Smooth muscle cell (in vitro differentiated cells): ENCODE measurements around the gene ZBTB24. TPM values are rescaled to one million over a fixed set of nuclear protein-coding genes. Genes with fewer than 3 reads are reported as not detected.

ENCODE experiments used
- DNase-seq: peaks from one replicate; lab custom pipeline; 2025; ENCODE audit not compliant: unreplicated experiment; lab: John Stamatoyannopoulos, UW
- H2AFZ ChIP-seq: fragments of 200-600 bp; sonication (generic); 2 replicates; pipeline ENCODE4 v1.6.0; 2016; ENCODE audit warnings: antibody characterized with exemption, low read depth, mild to moderate bottlenecking
- H3F3A ChIP-seq: fragments of 200-600 bp; sonication (generic); 2 replicates; pipeline ENCODE4 v1.6.0; 2017; ENCODE audit warnings: antibody characterized with exemption, low read depth
- H3K27ac ChIP-seq: fragments of 200-600 bp; sonication (generic); 2 replicates; pipeline ENCODE4 v1.5.1; 2016; ENCODE audit warnings: low read depth, mild to moderate bottlenecking
- H3K27me3 ChIP-seq: fragments of 200-600 bp; sonication (generic); 2 replicates; pipeline ENCODE4 v1.6.1; 2016; ENCODE audit warnings: low read depth, mild to moderate bottlenecking
- H3K36me3 ChIP-seq: fragments of 200-600 bp; sonication (generic); 2 replicates; pipeline ENCODE4 v1.5.1; 2016; ENCODE audit warnings: low read depth
- H3K4me1 ChIP-seq: fragments of 200-600 bp; sonication (generic); 2 replicates; pipeline ENCODE4 v1.5.1; 2016; ENCODE audit warnings: low read depth
- H3K4me2 ChIP-seq: fragments of 200-600 bp; sonication (generic); 2 replicates; pipeline ENCODE4 v1.6.0; 2016; ENCODE audit warnings: mild to moderate bottlenecking
- H3K4me3 ChIP-seq: fragments of 200-600 bp; sonication (generic); 2 replicates; pipeline ENCODE4 v1.5.1; 2016; ENCODE audit warnings: mild to moderate bottlenecking
- H3K79me2 ChIP-seq: fragments of 200-600 bp; sonication (generic); 2 replicates; pipeline ENCODE4 v1.6.0; 2016; ENCODE audit warnings: low read depth, mild to moderate bottlenecking
- H3K9ac ChIP-seq: fragments of 200-600 bp; sonication (generic); 2 replicates; pipeline ENCODE4 v1.6.0; 2016; ENCODE audit warnings: low read depth
- H3K9me3 ChIP-seq: fragments of 200-600 bp; sonication (generic); replicated peaks from 2 replicates; pipeline ENCODE4 v1.5.1; 2016; ENCODE audit warnings: low read depth
- H4K20me1 ChIP-seq: fragments of 200-600 bp; sonication (generic); 2 replicates; pipeline ENCODE4 v1.6.0; 2016; ENCODE audit warnings: low read depth
- CTCF ChIP-seq: fragments of 200-600 bp; sonication (generic); IDR thresholded peaks from 2 replicates; pipeline ENCODE4 v1.5.1; 2017; ENCODE audit warnings: borderline replicate concordance, mild to moderate bottlenecking, antibody characterized with exemption; ENCODE audit not compliant: insufficient read depth, poor library complexity, severe bottlenecking
- WGBS: methylation state at CpG from one replicate; pipeline ENCODE4 v1.1.7; 2016; ENCODE audit warnings: low lambda C conversion rate; 5-methylcytosine and 5-hydroxymethylcytosine counted together
- polyA plus RNA-seq: library from polyadenylated mRNA; unstranded; fragments of >200 nt; fragmentation: Nextera tagmentation; extraction: Ambion mirVana; gene quantifications from 2 replicates; pipeline ENCODE4 v1.2.1, GENCODE V29; 2016
- total RNA-seq: library from RNA; depleted of rRNA; stranded (reverse); fragments of >200 nt; gene quantifications from 2 replicates; pipeline ENCODE4 v1.2.3, GENCODE V29; 2014

Gene ZBTB24
- total and polyA plus RNA-seq, 2 experiments from 2014 or later, result 1.3 to 6.6 TPM

GRCh38 chr6:109507490-109508072 is 24.6 kb upstream of the ZBTB24 start:
- Histone ChIP-seq H3K4me1 (no peaks in the 10 kb centered on the region), H3K4me3 (no peak overlapping the region), H3F3A (no peaks in the 10 kb centered on the region), H3K79me2 (no peaks in the 10 kb centered on the region), H3K27ac (no peak overlapping the region), H2AFZ (no peak overlapping the region), H3K27me3 (no peaks in the 10 kb centered on the region), H4K20me1 (no peaks in the 10 kb centered on the region), H3K36me3 (no peaks in the 10 kb centered on the region), H3K9ac (no peak overlapping the region), H3K9me3 (no peaks in the 10 kb centered on the region), H3K4me2 (no peak overlapping the region)
- no peak for DNase-seq
- WGBS, result 92% methylated on average over 4 of the region's 4 CpGs
- no peak for TF ChIP-seq CTCF

GRCh38 chr6:109506841-109507240 is 23.8 kb upstream of the ZBTB24 start:
- H3K79me2 ChIP-seq, result no peaks in the 10 kb centered on the region
- H3K27me3 ChIP-seq, result no peaks in the 10 kb centered on the region
- H3F3A ChIP-seq, result no peaks in the 10 kb centered on the region
- no peaks in the 10 kb centered on the region for H3K4me1 ChIP-seq
- H3K27ac ChIP-seq, result no peak overlapping the region
- TF ChIP-seq CTCF, result no peak
- no peak overlapping the region for H3K4me3 ChIP-seq
- WGBS, result 95% methylated on average over 2 of the region's 2 CpGs
- H3K9me3 ChIP-seq, result no peaks in the 10 kb centered on the region
- DNase-seq, result no peak
- no peak overlapping the region for H3K9ac ChIP-seq
- no peak overlapping the region for H2AFZ ChIP-seq
- H3K36me3 ChIP-seq, result no peaks in the 10 kb centered on the region
- H4K20me1 ChIP-seq, result no peaks in the 10 kb centered on the region
- H3K4me2 ChIP-seq, result no peak overlapping the region

GRCh38 chr6:109506314-109506713 is 23.3 kb upstream of the ZBTB24 start:
- no peak overlapping the region for H3K9ac ChIP-seq
- H3K4me2 ChIP-seq, result no peak overlapping the region
- no peak overlapping the region for H2AFZ ChIP-seq
- H3K4me3 ChIP-seq, result no peak overlapping the region
- DNase-seq, result no peak
- no peaks in the 10 kb centered on the region for H3K4me1 ChIP-seq
- no peaks in the 10 kb centered on the region for H3K79me2 ChIP-seq
- WGBS, result 90% methylated on average over 2 of the region's 2 CpGs
- no peak overlapping the region for H3K27ac ChIP-seq
- no peaks in the 10 kb centered on the region for H3F3A ChIP-seq
- H3K9me3 ChIP-seq, result no peaks in the 10 kb centered on the region
- TF ChIP-seq CTCF, result no peak
- no peaks in the 10 kb centered on the region for H4K20me1 ChIP-seq
- H3K27me3 ChIP-seq, result no peaks in the 10 kb centered on the region
- no peaks in the 10 kb centered on the region for H3K36me3 ChIP-seq
